Hepatocyte (in vitro differentiated cells): Measurements from ENCODE around the gene SNCG.

ENCODE experiments used
- EZH2 ChIP-seq: fragments of 200-600 bp; sonication (generic); IDR thresholded peaks from 2 replicates; pipeline ENCODE4 v1.6.1; 2016; ENCODE audit warnings: antibody characterized with exemption, mild to moderate bottlenecking, borderline replicate concordance
- EZH2phosphoT487 ChIP-seq: fragments of 200-600 bp; sonication (generic); IDR thresholded peaks from one replicate; pipeline ENCODE4 v1.6.1; 2018; ENCODE audit warnings: antibody characterized with exemption, mild to moderate bottlenecking, low read depth, moderate library complexity; ENCODE audit not compliant: unreplicated experiment, severe bottlenecking
- TF ChIP-seq, protein P1 (sequence below): fragments of 200-600 bp; sonication (generic); IDR thresholded peaks from 2 replicates; pipeline ENCODE4 v1.5.1; 2016; ENCODE audit warnings: antibody characterized with exemption, mild to moderate bottlenecking; ENCODE audit not compliant: poor library complexity

DNA sequence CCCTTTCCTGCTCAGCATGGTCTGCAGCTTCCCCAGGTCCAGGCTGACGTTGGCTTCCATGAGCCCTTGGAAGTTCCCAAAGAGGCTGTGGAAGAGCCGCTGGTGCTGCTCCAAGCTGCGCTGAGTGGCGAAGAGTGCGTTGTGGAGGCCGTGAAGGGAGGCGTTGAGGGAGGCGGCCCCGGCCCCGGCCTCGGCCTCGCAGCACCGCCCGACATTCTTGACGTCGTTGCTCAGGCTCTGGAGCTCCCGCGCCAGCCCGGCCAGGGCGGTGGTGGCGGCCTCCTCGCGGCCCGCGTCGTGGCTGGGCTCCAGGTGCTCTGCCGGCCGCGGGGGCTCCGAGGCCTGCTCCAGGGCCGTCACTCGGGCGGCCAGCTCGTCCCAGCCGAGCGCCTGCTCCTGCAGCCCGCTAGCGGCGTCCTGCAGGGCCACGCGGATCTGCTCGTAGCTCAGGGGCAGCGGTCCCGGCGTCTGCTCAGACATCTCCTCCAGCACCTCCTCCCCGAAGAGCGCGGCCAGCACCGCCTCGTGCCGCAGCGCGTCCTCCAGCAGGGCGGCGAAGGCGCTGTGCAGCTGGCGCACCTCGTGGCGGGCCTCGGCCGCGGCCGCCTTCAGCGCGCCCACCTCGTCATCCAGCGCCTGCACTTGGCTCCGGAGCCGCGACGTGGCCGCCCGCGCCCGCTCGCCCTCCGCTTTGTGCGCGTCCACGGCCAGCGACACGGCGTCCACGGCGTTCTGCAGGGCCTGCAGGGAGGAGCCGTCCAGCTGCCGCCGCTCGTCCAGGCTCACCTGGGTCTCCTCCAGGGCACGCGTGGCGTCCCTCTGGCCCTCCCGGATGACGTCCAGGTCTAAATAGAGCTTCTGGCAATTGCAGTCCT lies 15.7 kb upstream of the SNCG start:
- TF ChIP-seq, protein P1, sequence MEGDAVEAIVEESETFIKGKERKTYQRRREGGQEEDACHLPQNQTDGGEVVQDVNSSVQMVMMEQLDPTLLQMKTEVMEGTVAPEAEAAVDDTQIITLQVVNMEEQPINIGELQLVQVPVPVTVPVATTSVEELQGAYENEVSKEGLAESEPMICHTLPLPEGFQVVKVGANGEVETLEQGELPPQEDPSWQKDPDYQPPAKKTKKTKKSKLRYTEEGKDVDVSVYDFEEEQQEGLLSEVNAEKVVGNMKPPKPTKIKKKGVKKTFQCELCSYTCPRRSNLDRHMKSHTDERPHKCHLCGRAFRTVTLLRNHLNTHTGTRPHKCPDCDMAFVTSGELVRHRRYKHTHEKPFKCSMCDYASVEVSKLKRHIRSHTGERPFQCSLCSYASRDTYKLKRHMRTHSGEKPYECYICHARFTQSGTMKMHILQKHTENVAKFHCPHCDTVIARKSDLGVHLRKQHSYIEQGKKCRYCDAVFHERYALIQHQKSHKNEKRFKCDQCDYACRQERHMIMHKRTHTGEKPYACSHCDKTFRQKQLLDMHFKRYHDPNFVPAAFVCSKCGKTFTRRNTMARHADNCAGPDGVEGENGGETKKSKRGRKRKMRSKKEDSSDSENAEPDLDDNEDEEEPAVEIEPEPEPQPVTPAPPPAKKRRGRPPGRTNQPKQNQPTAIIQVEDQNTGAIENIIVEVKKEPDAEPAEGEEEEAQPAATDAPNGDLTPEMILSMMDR: no peak
- TF ChIP-seq EZH2 (no peak), EZH2phosphoT487 (no peak)
